Natural killer cell (primary cell): ENCODE data around the gene DST. TPM values are rescaled to one million over a fixed set of nuclear protein-coding genes. Genes with fewer than 3 reads are reported as not detected.

Experiments used
- ATAC-seq, 3 donors: fragments of 150-1000 bp in 2 of 3; fragments of 200-7000 bp in 1 of 3; cut with Tn5 transposase; 1 replicate in 1 of 3; 2 replicates in 2 of 3; pipeline ENCODE4 v1.10.0; 2021; ENCODE audit warnings: mild to moderate bottlenecking in 2 of 3, moderate library complexity in 2 of 3
- DNase-seq, 2 donors: peaks; one replicate each; pipeline versions ENCODE4 v3.0.0 to v3.0.0-alpha.2; 2013 to 2021; ENCODE audit warnings: mixed read lengths in 1 of 2
- H3K27ac ChIP-seq: one replicate; pipeline ENCODE4 v1.5.1; 2013; ENCODE audit warnings: mild to moderate bottlenecking, low read length
- H3K27me3 ChIP-seq: one replicate; pipeline ENCODE4 v1.6.1; 2013; ENCODE audit warnings: low read length; ENCODE audit not compliant: control insufficient read depth, insufficient read depth
- H3K36me3 ChIP-seq: one replicate; pipeline ENCODE4 v1.6.1; 2013; ENCODE audit warnings: low read length; ENCODE audit not compliant: control insufficient read depth, insufficient read depth
- H3K4me1 ChIP-seq: one replicate; pipeline ENCODE4 v1.6.1; 2013; ENCODE audit warnings: low read length; ENCODE audit not compliant: control insufficient read depth, insufficient read depth
- H3K4me3 ChIP-seq: one replicate; pipeline ENCODE4 v1.5.1; 2013; ENCODE audit warnings: low read length
- H3K9me3 ChIP-seq: one replicate; pipeline ENCODE4 v1.6.1; 2013; ENCODE audit warnings: low read length; ENCODE audit not compliant: control insufficient read depth, insufficient read depth
- H3K27ac Mint-ChIP-seq, 2 donors: one replicate each; pipeline ENCODE4 v1.8.0; 2022; ENCODE audit warnings: mild to moderate bottlenecking in 2 of 2, mixed read lengths in 2 of 2, moderate library complexity in 1 of 2
- H3K27me3 Mint-ChIP-seq, 2 donors: one replicate each; pipeline ENCODE4 v1.8.0; 2022; ENCODE audit warnings: low read depth in 2 of 2, mixed read lengths in 2 of 2
- H3K36me3 Mint-ChIP-seq: one replicate; pipeline ENCODE4 v1.8.0; 2022; ENCODE audit warnings: mixed read lengths
- H3K4me1 Mint-ChIP-seq, 2 donors: one replicate each; pipeline ENCODE4 v1.8.0; 2022; ENCODE audit warnings: mixed read lengths in 2 of 2
- H3K4me3 Mint-ChIP-seq: one replicate; pipeline ENCODE4 v1.8.0; 2022; ENCODE audit warnings: mild to moderate bottlenecking, moderate library complexity, mixed read lengths
- H3K9me3 Mint-ChIP-seq, 2 donors: one replicate each; pipeline ENCODE4 v1.8.0; 2022; ENCODE audit warnings: mixed read lengths in 2 of 2
- WGBS: methylation state at CpG from one replicate; pipeline ENCODE4 v1.1.7; 2013; ENCODE audit warnings: missing lambda C conversion rate; ENCODE audit not compliant: insufficient coverage; 5-methylcytosine and 5-hydroxymethylcytosine counted together
- intact Hi-C: fragments of 100-400 bp; cut with micrococcal nuclease; formaldehyde crosslinking; loops from one replicate; pipeline ENCODE4 v1.14.2; 2022
- total RNA-seq, 4 donors: library from RNA; stranded (reverse); fragments of 120-200 nt in 1 of 4; gene quantifications; one replicate each; pipeline versions ENCODE4 v1.2.3 to v1.2.4, GENCODE V29; 2013 to 2022
- TF ChIP-seq, protein P1 (sequence below): fragments of 200-600 bp; IDR thresholded peaks from one replicate; pipeline ENCODE4 v1.8.0; 2022; ENCODE audit warnings: antibody characterized with exemption

The DST gene
- total RNA-seq, 3 donors from 2014 or later (not counting 1 experiment from before 2014, with no cell fraction given): 5.6 to 14.7 (median 8.9) TPM

DNA sequence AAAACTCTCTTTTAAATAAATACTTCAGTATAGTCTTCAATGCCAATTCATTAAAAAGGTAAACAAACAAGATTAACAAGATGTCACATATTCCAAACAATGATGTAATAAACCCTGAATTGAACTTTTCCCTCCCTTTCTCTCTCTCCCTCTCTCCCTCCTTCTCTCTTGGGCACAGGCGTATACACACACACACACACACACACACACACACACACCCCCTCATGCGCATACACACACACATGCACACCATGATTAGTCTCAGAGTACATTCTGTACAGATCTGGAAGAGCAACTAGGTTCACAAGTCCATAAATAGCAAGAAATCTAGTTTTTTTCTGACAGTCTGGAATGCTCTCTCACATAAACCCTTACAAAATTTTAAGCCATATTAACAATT, 128.3 kb downstream of the DST start:
- Mint-ChIP-seq H3K36me3 (no peaks in the 10 kb centered on the region), H3K27ac (no peak overlapping the region), H3K4me1 (no peaks in the 10 kb centered on the region), H3K27me3 (no peaks in the 10 kb centered on the region), H3K9me3 (no peaks in the 10 kb centered on the region), H3K4me3 (no peak overlapping the region)
- Histone ChIP-seq H3K4me1 (no peaks in the 10 kb centered on the region), H3K36me3 (no peaks in the 10 kb centered on the region), H3K9me3 (no peaks in the 10 kb centered on the region), H3K27me3 (no peaks in the 10 kb centered on the region), H3K27ac (no peak overlapping the region), H3K4me3 (no peak overlapping the region)
- ATAC-seq (no peak), DNase-seq (no peak)
- TF ChIP-seq, protein P1, sequence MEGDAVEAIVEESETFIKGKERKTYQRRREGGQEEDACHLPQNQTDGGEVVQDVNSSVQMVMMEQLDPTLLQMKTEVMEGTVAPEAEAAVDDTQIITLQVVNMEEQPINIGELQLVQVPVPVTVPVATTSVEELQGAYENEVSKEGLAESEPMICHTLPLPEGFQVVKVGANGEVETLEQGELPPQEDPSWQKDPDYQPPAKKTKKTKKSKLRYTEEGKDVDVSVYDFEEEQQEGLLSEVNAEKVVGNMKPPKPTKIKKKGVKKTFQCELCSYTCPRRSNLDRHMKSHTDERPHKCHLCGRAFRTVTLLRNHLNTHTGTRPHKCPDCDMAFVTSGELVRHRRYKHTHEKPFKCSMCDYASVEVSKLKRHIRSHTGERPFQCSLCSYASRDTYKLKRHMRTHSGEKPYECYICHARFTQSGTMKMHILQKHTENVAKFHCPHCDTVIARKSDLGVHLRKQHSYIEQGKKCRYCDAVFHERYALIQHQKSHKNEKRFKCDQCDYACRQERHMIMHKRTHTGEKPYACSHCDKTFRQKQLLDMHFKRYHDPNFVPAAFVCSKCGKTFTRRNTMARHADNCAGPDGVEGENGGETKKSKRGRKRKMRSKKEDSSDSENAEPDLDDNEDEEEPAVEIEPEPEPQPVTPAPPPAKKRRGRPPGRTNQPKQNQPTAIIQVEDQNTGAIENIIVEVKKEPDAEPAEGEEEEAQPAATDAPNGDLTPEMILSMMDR: no peak
- WGBS: 40% methylated on average over 2 of the region's 2 CpGs
- intact Hi-C loops: no loop called here

DNA sequence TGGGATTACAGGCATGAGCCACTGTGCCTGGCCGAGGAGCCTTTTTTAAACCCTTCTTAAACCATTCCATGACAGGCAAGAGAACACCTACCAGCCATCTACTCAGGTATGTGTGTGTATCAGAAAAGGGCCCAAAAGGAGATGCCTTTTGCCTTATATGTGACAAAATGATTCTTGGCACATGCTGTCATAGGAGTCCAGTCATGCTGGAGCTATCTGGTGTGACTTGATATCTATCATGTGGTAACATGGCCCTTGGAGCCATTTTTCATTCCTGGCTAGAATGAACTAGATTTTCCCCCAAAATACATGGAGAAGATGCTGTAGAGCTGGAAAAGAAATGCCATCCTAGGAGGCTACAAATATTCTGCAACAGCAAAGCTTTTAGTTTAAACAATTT, 129.1 kb downstream of the DST start:
- no peak for DNase-seq
- Histone ChIP-seq H3K27me3 (no peaks in the 10 kb centered on the region), H3K4me1 (no peaks in the 10 kb centered on the region), H3K27ac (no peak overlapping the region), H3K36me3 (no peaks in the 10 kb centered on the region), H3K4me3 (no peak overlapping the region), H3K9me3 (no peaks in the 10 kb centered on the region)
- no peaks in the 10 kb centered on the region for H3K4me1 Mint-ChIP-seq
- no peak overlapping the region for H3K27ac Mint-ChIP-seq
- intact Hi-C loops: no loop called here
- no peaks in the 10 kb centered on the region for H3K27me3 Mint-ChIP-seq
- no peak overlapping the region for H3K4me3 Mint-ChIP-seq
- H3K9me3 Mint-ChIP-seq: no peaks in the 10 kb centered on the region
- TF ChIP-seq, protein P1: no peak
- no CpG with 5 or more reads among the region's 1 CpG for WGBS
- no peaks in the 10 kb centered on the region for H3K36me3 Mint-ChIP-seq
- no peak for ATAC-seq

DNA sequence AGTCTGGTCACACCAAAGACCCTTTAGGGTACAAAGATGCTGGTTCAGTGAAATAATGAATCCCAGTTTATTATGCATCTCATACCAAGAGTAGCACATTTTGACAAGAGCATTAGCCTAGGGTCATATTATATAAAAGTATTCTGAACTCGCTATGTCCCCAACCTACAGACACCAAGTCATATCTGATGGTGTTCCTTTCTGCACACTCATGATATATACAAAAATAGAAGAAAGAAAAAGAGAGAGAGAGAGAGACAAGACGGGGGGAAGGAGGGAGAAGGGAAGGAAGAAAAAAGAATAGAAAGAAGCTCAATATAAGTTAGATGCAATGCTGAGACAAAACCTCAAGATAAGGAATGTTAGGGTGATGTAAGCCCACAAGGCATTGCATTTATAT, 131.1 kb downstream of the DST start:
- no peak overlapping the region for H3K27ac Mint-ChIP-seq
- no peaks in the 10 kb centered on the region for H3K9me3 Mint-ChIP-seq
- Histone ChIP-seq H3K4me3 (no peak overlapping the region), H3K27me3 (no peaks in the 10 kb centered on the region), H3K4me1 (no peaks in the 10 kb centered on the region), H3K9me3 (no peaks in the 10 kb centered on the region), H3K36me3 (no peaks in the 10 kb centered on the region), H3K27ac (no peak overlapping the region)
- no peaks in the 10 kb centered on the region for H3K27me3 Mint-ChIP-seq
- DNase-seq (no peak), ATAC-seq (no peak)
- H3K4me3 Mint-ChIP-seq: no peak overlapping the region
- intact Hi-C loops: no loop called here
- TF ChIP-seq, protein P1: no peak
- no peaks in the 10 kb centered on the region for H3K36me3 Mint-ChIP-seq
- 83% methylated on average over 1 of the region's 2 CpGs for WGBS
- H3K4me1 Mint-ChIP-seq: no peaks in the 10 kb centered on the region

DNA sequence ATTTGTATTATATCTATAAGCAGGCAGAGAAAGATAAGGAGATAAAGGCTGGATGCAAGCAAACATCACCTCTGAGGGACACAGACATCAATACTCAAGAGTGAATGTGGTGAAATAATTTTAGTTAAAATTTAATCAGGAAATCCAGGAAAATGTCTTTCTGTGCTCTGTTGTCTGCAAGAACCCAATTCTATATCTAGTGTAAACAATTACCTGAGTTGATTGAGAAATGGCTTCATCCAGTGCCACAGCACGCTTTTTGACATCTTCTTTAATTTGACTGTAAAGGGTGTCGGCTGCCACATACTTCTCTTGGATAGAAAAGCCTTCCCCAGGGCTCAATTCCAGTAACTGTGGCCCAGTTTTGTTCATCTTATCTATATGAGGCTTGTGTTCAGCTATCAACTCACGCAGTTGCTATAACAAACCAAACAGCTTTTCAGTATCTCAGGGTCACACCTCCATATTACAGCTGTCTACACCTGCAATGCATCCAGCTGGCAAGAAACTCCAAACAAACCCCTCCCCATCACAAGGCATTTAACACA, 131.6 kb downstream of the DST start:
- no peaks in the 10 kb centered on the region for H3K36me3 ChIP-seq
- H3K4me1 Mint-ChIP-seq: no peaks in the 10 kb centered on the region
- no peak overlapping the region for H3K4me3 ChIP-seq
- no peaks in the 10 kb centered on the region for H3K27me3 Mint-ChIP-seq
- DNase-seq (no peak), ATAC-seq (no peak)
- H3K27ac Mint-ChIP-seq: no peak overlapping the region
- H3K36me3 Mint-ChIP-seq: no peaks in the 10 kb centered on the region
- H3K9me3 Mint-ChIP-seq: no peaks in the 10 kb centered on the region
- no peak overlapping the region for H3K27ac ChIP-seq
- WGBS: 86% methylated on average over 3 of the region's 3 CpGs
- intact Hi-C loops: no loop called here
- H3K4me1 ChIP-seq: no peaks in the 10 kb centered on the region
- H3K4me3 Mint-ChIP-seq: no peak overlapping the region
- H3K9me3 ChIP-seq: no peaks in the 10 kb centered on the region
- no peaks in the 10 kb centered on the region for H3K27me3 ChIP-seq
- TF ChIP-seq, protein P1: no peak
